Stimulated activated CD8-positive, alpha-beta memory T cell treated with anti-CD3 and anti-CD28 coated beads, Interleukin-4, amount 100 ng/mL, for 1 hour (primary cell): ENCODE results near the gene CFAP157.

ENCODE experiments used
- DNase-seq, 2 donors: peaks; one replicate each; pipeline ENCODE4 v3.0.0-alpha.2; 2020; ENCODE audit warnings: low read depth in 2 of 2, low spot score in 1 of 2

CFAP157 gene

DNA sequence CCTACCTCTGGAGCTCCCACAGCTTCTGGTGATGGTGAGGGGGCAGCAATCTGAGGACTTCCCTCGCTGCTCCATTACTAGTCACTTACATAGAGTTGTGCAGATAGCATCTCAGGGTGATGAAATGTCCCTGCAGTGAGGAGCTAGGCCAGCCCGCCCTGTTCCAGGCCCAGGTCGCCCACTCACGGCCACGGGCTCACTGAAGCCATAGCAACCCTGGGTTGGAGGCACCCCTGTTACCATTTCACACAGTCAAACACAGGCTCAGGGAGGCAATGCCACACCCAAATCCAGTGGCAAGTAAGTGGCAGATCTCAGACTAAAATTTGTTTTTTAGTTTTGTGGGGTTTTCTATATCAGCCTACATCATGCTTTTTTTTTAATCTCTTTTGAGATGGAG, 52.1 kb downstream of the CFAP157 start:
- no peak for DNase-seq

DNA sequence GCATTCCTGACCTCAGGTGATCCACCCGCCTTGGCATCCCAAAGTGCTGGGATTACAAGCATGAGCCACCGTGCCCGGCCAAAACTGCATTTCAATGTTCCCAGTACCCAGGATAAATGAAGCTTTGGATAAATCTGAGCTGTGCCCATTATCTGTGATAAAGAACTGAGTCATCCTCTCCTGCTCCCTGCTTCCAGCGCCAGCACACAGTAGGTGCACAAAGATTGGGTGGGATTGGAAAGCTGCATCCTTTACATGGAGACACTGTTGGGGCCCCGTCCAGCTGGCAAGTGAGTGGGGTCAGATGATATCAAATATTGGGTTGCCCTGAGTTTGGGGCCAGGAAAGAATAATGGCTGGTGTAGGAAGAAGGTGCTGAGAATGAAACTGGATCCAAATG, 54.3 kb downstream of the CFAP157 start:
- no peak for DNase-seq

DNA sequence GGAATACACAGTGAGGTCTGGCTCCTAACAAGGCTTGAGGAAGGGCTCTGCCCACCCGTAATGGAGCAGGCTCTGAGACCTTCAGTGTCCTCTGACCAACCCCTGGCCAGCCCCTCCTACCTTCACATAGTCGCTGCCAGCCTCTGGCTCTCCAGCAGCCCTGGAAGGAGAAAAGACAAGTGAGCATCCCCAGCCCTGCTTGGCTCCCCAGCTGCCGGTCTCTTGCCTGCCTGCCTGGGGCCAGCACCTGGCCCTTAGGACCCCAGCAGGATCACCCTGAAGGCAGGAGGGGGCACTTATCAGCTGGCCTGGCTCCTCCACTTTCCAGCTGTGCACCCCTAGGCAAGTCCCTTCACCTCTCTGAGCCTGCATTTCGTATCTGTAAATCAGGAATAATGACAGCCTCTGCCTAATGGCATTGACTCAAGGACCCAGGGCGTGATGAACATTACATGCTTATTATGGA, 54.7 kb downstream of the CFAP157 start:
- DNase-seq: no peak

DNA sequence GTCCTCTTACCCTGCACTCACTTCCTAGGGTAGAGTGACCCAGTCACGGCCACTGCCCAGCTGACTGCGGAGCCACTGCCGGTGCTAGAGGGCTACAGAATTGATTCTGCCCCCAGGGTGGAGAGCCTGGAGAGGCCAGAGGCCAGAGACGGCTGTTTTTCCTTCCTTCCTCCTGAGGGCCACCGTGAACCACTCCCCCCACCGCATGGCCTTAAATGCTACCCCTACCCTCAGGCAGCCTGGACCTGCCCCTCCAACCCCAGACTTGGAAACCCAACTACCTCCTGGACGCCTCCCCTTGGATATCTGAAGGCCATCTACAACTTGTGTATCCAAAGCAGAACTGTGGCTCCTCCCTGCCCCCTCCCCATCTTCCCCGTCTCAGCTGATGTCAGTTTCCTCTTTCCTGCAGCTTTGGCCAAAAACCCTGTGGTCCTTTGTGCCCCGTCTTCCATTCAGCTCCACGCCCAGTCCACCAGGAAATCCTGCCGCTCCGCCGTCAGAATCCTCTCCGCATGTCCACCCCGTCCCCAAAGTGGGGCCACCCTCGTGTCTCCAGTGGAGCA, 55.4 kb downstream of the CFAP157 start:
- no peak for DNase-seq

DNA sequence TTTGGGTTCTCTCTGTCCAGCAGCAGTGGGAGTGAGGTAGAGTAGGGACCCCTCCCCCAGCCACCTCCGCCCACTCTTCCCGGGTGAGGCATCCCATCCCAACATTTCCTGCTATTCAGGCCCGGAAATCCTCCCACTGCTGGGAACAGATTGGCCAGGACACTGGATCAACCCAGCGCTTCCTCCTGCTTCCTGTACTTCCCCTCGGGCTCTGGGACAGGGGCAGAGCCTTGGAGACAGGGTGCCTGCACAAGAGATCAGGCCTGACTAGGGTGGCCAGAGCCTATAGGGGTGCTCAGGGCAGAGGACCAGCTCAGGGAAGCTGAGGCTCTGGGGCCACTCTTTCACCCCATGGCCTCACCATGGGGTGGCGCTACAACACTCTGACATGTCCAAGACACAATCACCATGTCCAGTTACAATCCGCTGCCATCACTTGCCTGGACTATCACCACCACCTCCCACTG, 57.2 kb downstream of the CFAP157 start:
- DNase-seq: no peak

DNA sequence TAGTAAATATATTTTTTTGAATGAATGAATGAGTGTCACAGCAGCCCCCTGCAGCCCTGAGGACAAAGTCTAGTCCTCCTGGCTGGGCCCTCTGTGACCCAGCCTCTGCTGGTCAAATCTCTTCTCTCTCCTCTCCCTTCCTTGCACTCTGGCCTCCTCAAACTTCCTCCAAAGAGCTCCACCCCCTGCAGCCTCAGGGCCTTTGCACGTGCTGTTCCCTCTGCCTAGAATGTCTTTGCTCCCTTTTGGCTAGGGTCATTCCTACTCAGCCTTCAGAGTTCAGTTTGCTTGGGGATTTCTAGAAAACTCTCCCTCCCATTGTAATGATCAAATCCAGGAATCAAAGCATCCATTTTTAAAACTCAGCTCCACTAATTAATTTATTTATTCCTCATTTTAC, 58.6 kb downstream of the CFAP157 start:
- no peak for DNase-seq
